Endodermal cell (in vitro differentiated cells): ENCODE results near the gene HAND1. TPM values are rescaled to one million over a fixed set of nuclear protein-coding genes. Genes with fewer than 3 reads are reported as not detected.
A peak's percentile ranks its signal among the peaks of the same experiment; 100 is the strongest.

Experiments used
- DNase-seq: peaks from one replicate; pipeline ENCODE4 v3.0.0-alpha.2; 2017
- H3K27ac ChIP-seq: 2 replicates; pipeline ENCODE4 v1.5.1; 2013; ENCODE audit warnings: mild to moderate bottlenecking, low read depth, low read length, moderate library complexity
- H3K27me3 ChIP-seq: 2 replicates; pipeline ENCODE4 v1.6.1; 2013; ENCODE audit warnings: mild to moderate bottlenecking, low read length, moderate library complexity; ENCODE audit not compliant: insufficient read depth, control insufficient read depth, poor library complexity, severe bottlenecking
- H3K36me3 ChIP-seq: 2 replicates; pipeline ENCODE4 v1.7.0; 2013; ENCODE audit warnings: mild to moderate bottlenecking, low read length, moderate library complexity; ENCODE audit not compliant: control insufficient read depth, insufficient read depth
- H3K4me1 ChIP-seq: one replicate; pipeline ENCODE4 v1.7.0; 2013; ENCODE audit warnings: low read length; ENCODE audit not compliant: control insufficient read depth, insufficient read depth
- H3K4me3 ChIP-seq: 2 replicates; pipeline ENCODE4 v1.5.1; 2013; ENCODE audit warnings: mild to moderate bottlenecking, low read length, moderate library complexity
- H3K9ac ChIP-seq: 2 replicates; pipeline ENCODE4 v1.6.1; 2013; ENCODE audit warnings: mild to moderate bottlenecking, low read length, moderate library complexity; ENCODE audit not compliant: poor library complexity, severe bottlenecking; ENCODE audit errors: extremely low read depth
- H3K9me3 ChIP-seq: 2 replicates; pipeline ENCODE4 v1.6.1; 2013; ENCODE audit warnings: mild to moderate bottlenecking, low read length, moderate library complexity; ENCODE audit not compliant: control insufficient read depth
- H3K27ac Mint-ChIP-seq: 2 replicates; pipeline ENCODE4 v1.8.0; 2020; ENCODE audit warnings: mixed read lengths
- H3K27me3 Mint-ChIP-seq: 2 replicates; pipeline ENCODE4 v1.8.0; 2021; ENCODE audit warnings: mild to moderate bottlenecking, mixed read lengths; ENCODE audit not compliant: insufficient read depth
- H3K36me3 Mint-ChIP-seq: 2 replicates; pipeline ENCODE4 v1.8.0; 2020; ENCODE audit warnings: low read depth, mixed read lengths
- H3K4me1 Mint-ChIP-seq: 2 replicates; pipeline ENCODE4 v1.8.0; 2020; ENCODE audit warnings: mixed read lengths
- H3K4me3 Mint-ChIP-seq: 2 replicates; pipeline ENCODE4 v1.8.0; 2020; ENCODE audit warnings: mild to moderate bottlenecking, moderate library complexity, mixed read lengths
- H3K9me3 Mint-ChIP-seq: 2 replicates; pipeline ENCODE4 v1.8.0; 2020; ENCODE audit warnings: mild to moderate bottlenecking, mixed read lengths
- WGBS, 2 experiments: methylation state at CpG; one replicate each; pipeline versions ENCODE4 v1.1.5 to v1.1.7; 2013; ENCODE audit warnings: missing lambda C conversion rate in 2 of 2, mixed read lengths in 1 of 2; ENCODE audit not compliant: insufficient coverage in 1 of 2, insufficient read length in 1 of 2; 5-methylcytosine and 5-hydroxymethylcytosine counted together
- total RNA-seq, 2 donors: library from RNA; stranded (reverse); fragmentation: NEBNext Ultra II Directional in 1 of 2; extraction: Animal tissue kit (Norgen Biotek cat#: 25700) in 1 of 2; gene quantifications; 2 replicates in 1 of 2; 3 replicates in 1 of 2; pipeline ENCODE4 v1.2.1, GENCODE V29; 2021
- TF ChIP-seq, protein P1 (sequence below): fragments of 200-600 bp; sonication (generic); conservative IDR thresholded peaks from 2 replicates; pipeline ENCODE4 v1.5.0; 2021; ENCODE audit warnings: antibody characterized with exemption, mild to moderate bottlenecking

HAND1 gene
- total RNA-seq, 2 donors from 2014 or later, result not detected

GRCh38 chr5:154480847-154481246, 2.8 kb upstream of the HAND1 start:
- no peaks in the 10 kb centered on the region for H3K36me3 Mint-ChIP-seq
- Histone ChIP-seq H3K9me3 (no peaks in the 10 kb centered on the region), H3K9ac (no peak overlapping the region), H3K27me3 (peaks cover 100% of the 10 kb centered on the region), H3K4me3 (no peak overlapping the region), H3K36me3 (no peaks in the 10 kb centered on the region), H3K27ac (no peak overlapping the region), H3K4me1 (peaks cover 4% of the 10 kb centered on the region)
- 14 to 25% methylated on average over 1 to 3 of the region's 3 CpGs for WGBS, 2 experiments
- H3K9me3 Mint-ChIP-seq, result no peaks in the 10 kb centered on the region
- peaks cover 100% of the 10 kb centered on the region for H3K27me3 Mint-ChIP-seq
- TF ChIP-seq, protein P1, sequence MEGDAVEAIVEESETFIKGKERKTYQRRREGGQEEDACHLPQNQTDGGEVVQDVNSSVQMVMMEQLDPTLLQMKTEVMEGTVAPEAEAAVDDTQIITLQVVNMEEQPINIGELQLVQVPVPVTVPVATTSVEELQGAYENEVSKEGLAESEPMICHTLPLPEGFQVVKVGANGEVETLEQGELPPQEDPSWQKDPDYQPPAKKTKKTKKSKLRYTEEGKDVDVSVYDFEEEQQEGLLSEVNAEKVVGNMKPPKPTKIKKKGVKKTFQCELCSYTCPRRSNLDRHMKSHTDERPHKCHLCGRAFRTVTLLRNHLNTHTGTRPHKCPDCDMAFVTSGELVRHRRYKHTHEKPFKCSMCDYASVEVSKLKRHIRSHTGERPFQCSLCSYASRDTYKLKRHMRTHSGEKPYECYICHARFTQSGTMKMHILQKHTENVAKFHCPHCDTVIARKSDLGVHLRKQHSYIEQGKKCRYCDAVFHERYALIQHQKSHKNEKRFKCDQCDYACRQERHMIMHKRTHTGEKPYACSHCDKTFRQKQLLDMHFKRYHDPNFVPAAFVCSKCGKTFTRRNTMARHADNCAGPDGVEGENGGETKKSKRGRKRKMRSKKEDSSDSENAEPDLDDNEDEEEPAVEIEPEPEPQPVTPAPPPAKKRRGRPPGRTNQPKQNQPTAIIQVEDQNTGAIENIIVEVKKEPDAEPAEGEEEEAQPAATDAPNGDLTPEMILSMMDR, result no peak
- no peak overlapping the region for H3K27ac Mint-ChIP-seq
- H3K4me1 Mint-ChIP-seq, result peaks cover 55% of the 10 kb centered on the region
- no peak overlapping the region for H3K4me3 Mint-ChIP-seq
- peak; percentile 47 for DNase-seq

- no peak overlapping the region for H3K9ac ChIP-seq
- TF ChIP-seq, protein P1, result no peak
- peaks cover 100% of the 10 kb centered on the region for H3K27me3 Mint-ChIP-seq
- no peaks in the 10 kb centered on the region for H3K9me3 Mint-ChIP-seq
- peaks cover 55% of the 10 kb centered on the region for H3K4me1 Mint-ChIP-seq
- WGBS, 2 experiments, result 5 to 11% methylated on average over 12 to 31 of the region's 31 CpGs
- H3K36me3 ChIP-seq, result no peaks in the 10 kb centered on the region
- no peak overlapping the region for H3K4me3 Mint-ChIP-seq
- no peaks in the 10 kb centered on the region for H3K36me3 Mint-ChIP-seq
- H3K27ac ChIP-seq, result no peak overlapping the region
- H3K4me3 ChIP-seq, result no peak overlapping the region
- H3K4me1 ChIP-seq, result peaks cover 4% of the 10 kb centered on the region
- no peak overlapping the region for H3K27ac Mint-ChIP-seq
- no peaks in the 10 kb centered on the region for H3K9me3 ChIP-seq
- DNase-seq, result peak; percentile 68
- H3K27me3 ChIP-seq, result peaks cover 100% of the 10 kb centered on the region
Observed at GRCh38 chr5:154479944-154480750, 2.1 kb upstream of the HAND1 start.

- Histone ChIP-seq H3K27me3 (peaks cover 100% of the 10 kb centered on the region), H3K4me1 (peaks cover 4% of the 10 kb centered on the region), H3K27ac (no peak overlapping the region), H3K36me3 (no peaks in the 10 kb centered on the region), H3K4me3 (no peak overlapping the region), H3K9ac (no peak overlapping the region), H3K9me3 (no peaks in the 10 kb centered on the region)
- Mint-ChIP-seq H3K4me1 (peaks cover 52% of the 10 kb centered on the region), H3K9me3 (no peaks in the 10 kb centered on the region), H3K27ac (no peak overlapping the region), H3K27me3 (peaks cover 100% of the 10 kb centered on the region), H3K4me3 (peak overlapping the region; percentile 20), H3K36me3 (no peaks in the 10 kb centered on the region)
- DNase-seq, result peak; percentile 71
- WGBS, 2 experiments, result 2 to 3% methylated on average over 34 to 41 of the region's 44 CpGs
- TF ChIP-seq, protein P1, result no peak
Observed at GRCh38 chr5:154479160-154479943, 1.3 kb upstream of the HAND1 start.
